Measurements from ENCODE around the gene HSCB. TPM values are rescaled to one million over a fixed set of nuclear protein-coding genes. Genes with fewer than 3 reads are reported as not detected.

The HSCB gene
- total and polyA plus RNA-seq, 9 of the 15 experiments (the other 6 are each of a cell fraction or from before 2014, with no cell fraction given), result 2.6 to 13.1 (median 8.6) TPM

DNA sequence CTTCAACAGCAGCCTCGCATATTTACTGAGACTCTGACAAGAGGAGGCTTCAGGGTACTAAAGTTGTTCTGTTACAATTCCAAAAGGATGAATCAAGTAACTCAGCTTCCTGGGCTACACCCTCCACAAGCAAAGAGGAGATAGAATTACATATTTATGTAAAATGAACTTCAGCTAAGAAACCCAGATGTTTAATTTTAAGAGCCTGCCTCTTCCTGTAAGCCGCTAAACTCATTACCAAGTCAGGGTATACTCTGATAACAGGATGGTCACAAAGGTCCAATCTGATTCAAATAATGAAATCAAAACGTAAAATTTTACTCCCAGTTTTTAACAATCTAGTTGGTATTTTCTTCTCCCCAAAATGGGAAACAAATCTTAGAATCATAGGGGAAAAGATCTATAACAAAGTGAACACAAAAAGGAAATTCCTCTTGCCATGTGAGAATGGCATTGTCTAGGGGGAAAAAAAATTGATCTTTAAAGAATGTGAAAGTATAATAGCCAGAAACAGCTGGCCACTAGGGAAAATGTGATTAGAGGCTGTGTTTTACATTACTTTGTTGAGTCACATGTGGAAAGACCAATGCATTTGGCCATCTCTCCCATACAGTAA is 31.2 kb upstream of the HSCB start:
- in situ Hi-C loops (cut with MboI), result no loop called here
- no peaks in the 10 kb centered on the region for H3K9me1 ChIP-seq (ENCODE audit: control insufficient read depth, insufficient read depth, low read length)
- H3K27ac ChIP-seq (ENCODE audit: extremely low read depth, low read depth, low read length), result no peak overlapping the region
- DNase-seq (ENCODE audit: extremely low read depth in 1 of 4, low spot score in 3 of 4) (no peak), ATAC-seq (no peak), FAIRE-seq (no peak)
- H3K4me2 ChIP-seq (ENCODE audit: insufficient read depth, low read length), result no peak overlapping the region
- intact Hi-C loops (cut with micrococcal nuclease), result no loop called here
- ChIA-PET POLR2A (no interaction called here), CTCF (ENCODE audit: low intra/inter-chr PET ratio) (interaction anchor here (0.8 kb wide), 1 partner anchor 110 kb away, joined by 3 read pairs; no protein-coding TSS in a partner anchor)
- H3K36me3 ChIP-seq (ENCODE audit: control insufficient read depth, insufficient read depth, low read length), result peaks cover 64% of the 10 kb centered on the region
- H3K4me3 ChIP-seq, result no peak overlapping the region
- H4K20me1 ChIP-seq (replicated peaks; ENCODE audit: control insufficient read depth, insufficient read depth, low read length), result no peaks in the 10 kb centered on the region
- H3K9me3 ChIP-seq (replicated peaks; ENCODE audit: control insufficient read depth, insufficient read depth, low read depth, low read length), result no peaks in the 10 kb centered on the region
- H3K79me2 ChIP-seq (ENCODE audit: control insufficient read depth, insufficient read depth, low read length), result no peaks in the 10 kb centered on the region
- H3K9ac ChIP-seq (ENCODE audit: insufficient read depth in 1 of 2, low read depth in 2 of 2, low read length in 2 of 2), result no peak overlapping the region
- no TSS peak for BruUV-seq (replicated peaks)
- WGBS (ENCODE audit: insufficient coverage, low coverage, missing lambda C conversion rate), result 95% methylated on average over 3 of the region's 3 CpGs
- no peaks in the 10 kb centered on the region for H3K27me3 ChIP-seq (ENCODE audit: control insufficient read depth in 2 of 2, insufficient read depth in 2 of 2, low read length in 2 of 2)
- no peak overlapping the region for H2AFZ ChIP-seq (ENCODE audit: low read depth, low read length)
- no peaks in the 10 kb centered on the region for H3K4me1 ChIP-seq (replicated peaks in 1 of 2; ENCODE audit: control insufficient read depth in 2 of 2, insufficient read depth in 2 of 2, low read length in 2 of 2)
- TF ChIP-seq KLF6 (CRISPR knock-in tag; IDR thresholded peaks at IDR 0.05; ENCODE audit: borderline replicate concordance) (no peak), ZNF224 (CRISPR knock-in tag; IDR thresholded peaks at IDR 0.05) (no peak), NFYB (IDR thresholded peaks at IDR 0.05; ENCODE audit: extremely low read depth, insufficient read length) (no peak), EHMT2 (IDR thresholded peaks at IDR 0.05) (no peak), ZNF253 (CRISPR knock-in tag; conservative IDR thresholded peaks at IDR 0.05) (no peak), NR3C1 (CRISPR knock-in tag; IDR thresholded peaks at IDR 0.05) (no peak), ZNF143 (CRISPR knock-in tag; IDR thresholded peaks at IDR 0.05) (no peak), NFIX (CRISPR knock-in tag; IDR thresholded peaks at IDR 0.05; ENCODE audit: low read depth) (no peak), CREBBP (IDR thresholded peaks at IDR 0.05; ENCODE audit: low read depth, low read length) (no peak), MAFG (tag; conservative IDR thresholded peaks at IDR 0.05) (no peak), ARID1B (IDR thresholded peaks at IDR 0.05) (no peak)
- TF ChIP-seq, protein P1, sequence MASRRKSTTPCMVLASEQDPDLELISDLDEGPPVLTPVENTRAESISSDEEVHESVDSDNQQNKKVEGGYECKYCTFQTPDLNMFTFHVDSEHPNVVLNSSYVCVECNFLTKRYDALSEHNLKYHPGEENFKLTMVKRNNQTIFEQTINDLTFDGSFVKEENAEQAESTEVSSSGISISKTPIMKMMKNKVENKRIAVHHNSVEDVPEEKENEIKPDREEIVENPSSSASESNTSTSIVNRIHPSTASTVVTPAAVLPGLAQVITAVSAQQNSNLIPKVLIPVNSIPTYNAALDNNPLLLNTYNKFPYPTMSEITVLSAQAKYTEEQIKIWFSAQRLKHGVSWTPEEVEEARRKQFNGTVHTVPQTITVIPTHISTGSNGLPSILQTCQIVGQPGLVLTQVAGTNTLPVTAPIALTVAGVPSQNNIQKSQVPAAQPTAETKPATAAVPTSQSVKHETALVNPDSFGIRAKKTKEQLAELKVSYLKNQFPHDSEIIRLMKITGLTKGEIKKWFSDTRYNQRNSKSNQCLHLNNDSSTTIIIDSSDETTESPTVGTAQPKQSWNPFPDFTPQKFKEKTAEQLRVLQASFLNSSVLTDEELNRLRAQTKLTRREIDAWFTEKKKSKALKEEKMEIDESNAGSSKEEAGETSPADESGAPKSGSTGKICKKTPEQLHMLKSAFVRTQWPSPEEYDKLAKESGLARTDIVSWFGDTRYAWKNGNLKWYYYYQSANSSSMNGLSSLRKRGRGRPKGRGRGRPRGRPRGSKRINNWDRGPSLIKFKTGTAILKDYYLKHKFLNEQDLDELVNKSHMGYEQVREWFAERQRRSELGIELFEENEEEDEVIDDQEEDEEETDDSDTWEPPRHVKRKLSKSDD (conservative IDR thresholded peaks at IDR 0.05; ENCODE audit: low read length), result no peak
- TF ChIP-seq, protein P2, sequence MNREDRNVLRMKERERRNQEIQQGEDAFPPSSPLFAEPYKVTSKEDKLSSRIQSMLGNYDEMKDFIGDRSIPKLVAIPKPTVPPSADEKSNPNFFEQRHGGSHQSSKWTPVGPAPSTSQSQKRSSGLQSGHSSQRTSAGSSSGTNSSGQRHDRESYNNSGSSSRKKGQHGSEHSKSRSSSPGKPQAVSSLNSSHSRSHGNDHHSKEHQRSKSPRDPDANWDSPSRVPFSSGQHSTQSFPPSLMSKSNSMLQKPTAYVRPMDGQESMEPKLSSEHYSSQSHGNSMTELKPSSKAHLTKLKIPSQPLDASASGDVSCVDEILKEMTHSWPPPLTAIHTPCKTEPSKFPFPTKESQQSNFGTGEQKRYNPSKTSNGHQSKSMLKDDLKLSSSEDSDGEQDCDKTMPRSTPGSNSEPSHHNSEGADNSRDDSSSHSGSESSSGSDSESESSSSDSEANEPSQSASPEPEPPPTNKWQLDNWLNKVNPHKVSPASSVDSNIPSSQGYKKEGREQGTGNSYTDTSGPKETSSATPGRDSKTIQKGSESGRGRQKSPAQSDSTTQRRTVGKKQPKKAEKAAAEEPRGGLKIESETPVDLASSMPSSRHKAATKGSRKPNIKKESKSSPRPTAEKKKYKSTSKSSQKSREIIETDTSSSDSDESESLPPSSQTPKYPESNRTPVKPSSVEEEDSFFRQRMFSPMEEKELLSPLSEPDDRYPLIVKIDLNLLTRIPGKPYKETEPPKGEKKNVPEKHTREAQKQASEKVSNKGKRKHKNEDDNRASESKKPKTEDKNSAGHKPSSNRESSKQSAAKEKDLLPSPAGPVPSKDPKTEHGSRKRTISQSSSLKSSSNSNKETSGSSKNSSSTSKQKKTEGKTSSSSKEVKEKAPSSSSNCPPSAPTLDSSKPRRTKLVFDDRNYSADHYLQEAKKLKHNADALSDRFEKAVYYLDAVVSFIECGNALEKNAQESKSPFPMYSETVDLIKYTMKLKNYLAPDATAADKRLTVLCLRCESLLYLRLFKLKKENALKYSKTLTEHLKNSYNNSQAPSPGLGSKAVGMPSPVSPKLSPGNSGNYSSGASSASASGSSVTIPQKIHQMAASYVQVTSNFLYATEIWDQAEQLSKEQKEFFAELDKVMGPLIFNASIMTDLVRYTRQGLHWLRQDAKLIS (CRISPR knock-in tag; IDR thresholded peaks at IDR 0.05), result no peak
- TF ChIP-seq, protein P3, sequence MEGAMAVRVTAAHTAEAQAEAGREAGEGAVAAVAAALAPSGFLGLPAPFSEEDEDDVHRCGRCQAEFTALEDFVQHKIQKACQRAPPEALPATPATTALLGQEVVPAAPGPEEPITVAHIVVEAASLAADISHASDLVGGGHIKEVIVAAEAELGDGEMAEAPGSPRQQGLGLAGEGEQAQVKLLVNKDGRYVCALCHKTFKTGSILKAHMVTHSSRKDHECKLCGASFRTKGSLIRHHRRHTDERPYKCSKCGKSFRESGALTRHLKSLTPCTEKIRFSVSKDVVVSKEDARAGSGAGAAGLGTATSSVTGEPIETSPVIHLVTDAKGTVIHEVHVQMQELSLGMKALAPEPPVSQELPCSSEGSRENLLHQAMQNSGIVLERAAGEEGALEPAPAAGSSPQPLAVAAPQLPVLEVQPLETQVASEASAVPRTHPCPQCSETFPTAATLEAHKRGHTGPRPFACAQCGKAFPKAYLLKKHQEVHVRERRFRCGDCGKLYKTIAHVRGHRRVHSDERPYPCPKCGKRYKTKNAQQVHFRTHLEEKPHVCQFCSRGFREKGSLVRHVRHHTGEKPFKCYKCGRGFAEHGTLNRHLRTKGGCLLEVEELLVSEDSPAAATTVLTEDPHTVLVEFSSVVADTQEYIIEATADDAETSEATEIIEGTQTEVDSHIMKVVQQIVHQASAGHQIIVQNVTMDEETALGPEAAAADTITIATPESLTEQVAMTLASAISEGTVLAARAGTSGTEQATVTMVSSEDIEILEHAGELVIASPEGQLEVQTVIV (CRISPR knock-in tag; IDR thresholded peaks at IDR 0.05; ENCODE audit: borderline replicate concordance), result no peak

All from K562 (cell line).